AG20443 (cell line): ENCODE measurements around the gene DCST2.

Experiments used
- DNase-seq: peaks from one replicate; pipeline ENCODE4 v3.0.0; 2012; ENCODE audit warnings: low spot score, mixed read lengths

DCST2 gene

GRCh38 chr1:155049651-155050559 lies 16.3 kb upstream of the DCST2 start:
- no peak for DNase-seq

GRCh38 chr1:155048449-155049334 lies 15.1 kb upstream of the DCST2 start:
- no peak for DNase-seq

DNA sequence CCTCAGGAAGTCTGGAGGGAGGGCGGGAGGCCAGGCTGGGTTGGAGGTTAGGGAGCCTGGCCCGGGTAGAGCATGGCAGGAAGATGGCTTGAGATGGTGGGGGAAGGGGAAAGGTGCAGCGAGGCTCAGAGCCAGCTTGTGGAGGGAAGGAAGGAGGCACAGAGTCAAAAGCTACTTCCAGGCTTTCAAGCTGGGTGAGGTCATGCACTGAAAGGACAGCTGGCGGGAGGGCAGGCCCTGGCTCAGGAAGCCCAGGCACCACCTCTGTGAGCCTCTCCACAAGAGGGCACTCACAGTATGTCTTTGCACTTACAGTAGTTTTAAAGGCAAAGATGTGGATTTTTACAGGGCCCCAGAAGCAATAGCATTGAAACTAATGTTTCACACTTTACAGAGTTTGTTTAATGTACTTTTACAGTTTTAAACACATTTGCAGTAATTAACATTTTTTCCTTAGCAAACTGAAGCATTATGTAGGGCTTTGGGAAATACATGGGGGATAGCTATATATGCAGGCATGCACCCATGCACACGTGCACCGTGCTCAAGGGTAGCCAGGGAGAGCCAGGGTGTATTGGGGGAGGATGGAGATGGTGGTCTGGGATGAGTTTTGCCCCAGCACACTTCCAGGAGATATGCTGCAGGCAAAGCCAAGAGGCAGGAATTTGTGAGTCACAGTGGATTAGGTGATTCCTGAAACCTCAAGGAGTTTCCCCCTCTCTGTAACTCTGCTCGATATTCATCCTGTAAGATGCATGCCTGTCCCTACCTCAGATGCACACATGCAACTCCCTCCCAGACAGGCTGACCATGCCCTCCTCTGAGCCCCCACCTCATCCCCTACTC lies 11.5 kb upstream of the DCST2 start:
- peak; percentile 94 for DNase-seq

DNA sequence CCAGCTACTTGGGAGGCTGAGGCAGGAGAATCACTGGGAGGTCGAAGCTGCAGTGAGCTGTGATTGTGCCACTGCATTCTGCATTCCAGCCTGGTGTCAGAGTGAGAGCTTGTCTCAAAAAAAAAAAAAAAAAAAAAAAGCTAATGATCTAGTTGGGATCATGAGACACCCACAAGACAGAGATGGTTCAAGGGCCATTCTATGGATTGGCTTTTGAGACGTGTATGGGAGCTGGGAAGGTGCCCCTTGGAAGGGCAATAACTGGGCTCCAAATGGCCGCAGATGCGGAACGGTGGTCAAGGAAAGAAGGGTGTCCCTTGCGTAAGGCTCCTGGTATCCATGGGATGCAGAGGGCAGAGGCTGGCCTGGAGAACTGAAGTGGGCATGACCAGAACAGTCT lies 10.8 kb upstream of the DCST2 start:
- no peak for DNase-seq

DNA sequence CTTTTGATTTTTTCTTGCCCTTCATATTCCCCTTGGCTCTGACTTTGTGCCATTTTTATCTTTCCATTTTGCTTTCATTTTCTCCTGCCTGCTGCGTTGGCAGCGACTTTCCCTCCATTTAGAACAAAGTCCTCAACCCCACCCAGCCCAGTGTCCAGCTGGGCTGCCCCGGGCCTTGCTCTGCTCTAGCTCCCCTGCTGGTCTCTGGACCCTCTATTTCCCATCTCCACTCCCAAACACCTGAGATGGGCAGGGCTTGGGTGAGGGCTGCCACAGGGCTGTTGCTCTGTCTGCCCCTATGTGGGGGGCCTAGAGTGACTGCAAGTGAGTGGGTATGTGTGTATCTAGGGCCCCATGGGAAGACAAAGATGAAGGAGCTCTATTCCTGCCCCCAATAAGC lies 10.2 kb upstream of the DCST2 start:
- no peak for DNase-seq

GRCh38 chr1:155043301-155043702 lies 9.7 kb upstream of the DCST2 start:
- DNase-seq, result no peak

DNA sequence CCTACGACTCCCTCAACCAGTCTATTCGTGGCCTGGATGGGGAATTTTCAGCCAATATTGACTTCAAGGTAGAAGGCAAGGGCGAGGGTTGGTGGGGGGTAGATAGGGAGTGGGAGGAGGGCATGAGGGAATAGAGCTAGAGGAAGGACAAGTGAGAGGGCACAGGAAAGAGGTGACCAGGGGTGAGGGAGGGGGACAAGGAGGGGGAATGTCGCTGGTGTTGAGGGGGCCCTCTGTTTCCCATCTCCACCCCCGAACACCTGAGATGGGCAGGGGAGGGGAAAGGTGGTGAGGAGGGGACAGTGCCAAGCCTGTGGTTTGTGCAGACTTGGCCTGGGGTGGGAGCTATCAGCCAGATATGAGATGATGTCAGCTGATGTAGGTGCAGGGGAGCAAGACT lies 9.2 kb upstream of the DCST2 start:
- no peak for DNase-seq

DNA sequence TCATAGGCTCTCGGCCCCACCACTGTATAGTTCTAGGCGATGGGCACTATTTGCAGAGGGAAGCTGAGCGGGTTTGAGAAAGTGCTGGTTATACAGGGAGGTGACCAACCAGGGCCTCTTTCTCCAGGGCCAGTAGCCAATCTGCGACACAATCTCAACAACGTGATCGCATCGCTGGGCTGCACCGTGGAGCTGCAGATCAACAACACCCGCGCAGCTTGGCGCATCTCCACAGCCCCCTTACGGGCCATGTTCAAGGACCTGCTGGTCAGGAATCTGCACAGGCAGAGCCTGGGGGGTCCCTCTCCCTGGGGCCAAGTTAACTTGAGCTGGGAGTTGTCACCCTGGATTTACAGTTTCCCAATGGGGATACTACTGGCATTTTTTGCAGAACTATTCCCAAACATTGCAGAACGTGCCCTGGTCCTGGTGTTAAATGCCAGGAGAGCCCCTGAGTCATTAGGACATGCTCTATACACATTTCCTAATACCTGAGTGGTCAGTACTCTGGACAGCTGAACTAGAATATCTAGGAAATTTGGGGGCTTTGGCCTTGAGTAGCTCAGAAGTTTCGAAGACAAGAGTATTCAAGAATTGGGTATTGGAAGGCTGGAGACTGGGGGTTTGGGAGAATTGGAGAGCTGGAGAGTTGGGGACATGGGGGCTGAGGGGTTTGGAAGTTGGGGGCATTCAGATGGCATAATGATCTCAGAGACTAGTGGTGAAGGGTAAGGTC lies 6.9 kb upstream of the DCST2 start:
- no peak for DNase-seq

GRCh38 chr1:155039308-155039669 lies 5.7 kb upstream of the DCST2 start:
- no peak for DNase-seq

DNA sequence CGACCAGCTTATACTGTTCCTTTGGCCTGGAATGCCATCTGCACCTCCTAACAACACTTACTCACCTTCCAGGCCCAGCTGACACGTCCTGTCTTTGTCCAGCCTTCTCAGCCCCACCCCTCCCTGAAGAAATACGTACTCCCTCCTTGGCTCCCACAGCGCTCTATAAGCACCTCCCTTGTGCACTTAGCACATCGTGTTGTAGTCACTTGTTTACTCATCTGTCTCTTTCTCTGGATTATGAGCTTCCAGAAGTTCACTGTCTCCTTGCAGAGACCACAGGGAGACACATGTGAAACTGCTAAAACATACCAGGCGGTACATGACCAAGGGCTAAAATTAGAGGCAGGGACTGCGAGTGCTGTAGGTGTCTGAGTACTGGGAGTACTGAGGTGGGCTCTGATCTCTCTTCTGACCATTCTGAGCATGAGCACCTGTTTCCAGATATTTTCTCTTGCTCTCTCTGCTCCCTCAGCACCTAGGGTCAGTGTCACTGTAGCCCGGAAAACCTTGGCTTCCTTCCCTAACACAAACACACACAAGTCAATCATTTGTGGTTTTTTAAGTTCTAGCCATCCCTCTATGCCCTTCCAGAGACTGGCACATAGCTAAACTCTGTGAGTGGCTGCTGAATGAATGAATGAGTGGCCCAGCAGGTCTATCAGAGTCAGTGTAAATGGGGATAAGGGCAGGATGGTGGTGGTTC lies 5.2 kb upstream of the DCST2 start:
- DNase-seq, result peak; percentile 46

GRCh38 chr1:155037851-155038441 lies 4.4 kb upstream of the DCST2 start:
- no peak for DNase-seq

DNA sequence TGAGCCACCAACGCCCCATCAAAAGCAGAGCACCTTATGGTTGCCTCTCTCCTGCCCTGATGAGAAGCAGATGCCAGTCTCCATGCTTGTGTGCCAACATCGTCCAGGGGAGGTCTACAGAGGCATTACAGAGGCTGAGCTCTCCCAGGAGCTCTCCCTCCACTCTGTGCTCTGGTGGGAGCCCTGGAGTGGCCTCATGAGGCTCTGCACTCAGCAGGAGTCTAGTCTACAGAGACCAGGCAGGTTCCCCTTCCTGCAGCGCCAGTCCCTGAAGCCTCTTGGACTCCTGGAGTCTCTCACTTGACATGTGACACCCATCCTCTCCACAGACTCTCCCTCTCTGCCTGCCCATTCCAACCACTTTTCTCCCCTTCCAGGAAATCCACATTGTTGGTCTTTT lies 3.5 kb upstream of the DCST2 start:
- DNase-seq, result no peak

DNA sequence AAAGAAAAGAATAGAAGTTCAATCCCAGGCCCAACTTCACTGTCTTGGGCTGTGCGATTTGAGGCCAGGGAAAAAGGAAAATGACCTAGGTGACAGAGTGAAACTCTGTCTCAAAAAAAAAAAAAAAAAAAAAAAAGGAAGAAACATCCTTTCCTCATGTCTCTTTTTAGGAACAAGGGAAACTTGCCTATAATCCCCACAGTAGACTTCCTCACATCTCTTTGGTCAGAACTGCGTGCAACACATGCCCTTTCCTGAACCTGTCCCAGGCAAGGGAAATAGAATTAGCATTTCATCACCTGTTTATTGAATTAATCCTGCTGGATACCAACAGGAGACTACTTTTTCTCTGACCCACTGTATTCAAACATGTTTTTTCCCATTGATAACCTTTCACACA lies 2.4 kb upstream of the DCST2 start:
- DNase-seq, result no peak

- no peak for DNase-seq
Measured at GRCh38 chr1:155034318-155035208, 982 bp upstream of the DCST2 start.

DNA sequence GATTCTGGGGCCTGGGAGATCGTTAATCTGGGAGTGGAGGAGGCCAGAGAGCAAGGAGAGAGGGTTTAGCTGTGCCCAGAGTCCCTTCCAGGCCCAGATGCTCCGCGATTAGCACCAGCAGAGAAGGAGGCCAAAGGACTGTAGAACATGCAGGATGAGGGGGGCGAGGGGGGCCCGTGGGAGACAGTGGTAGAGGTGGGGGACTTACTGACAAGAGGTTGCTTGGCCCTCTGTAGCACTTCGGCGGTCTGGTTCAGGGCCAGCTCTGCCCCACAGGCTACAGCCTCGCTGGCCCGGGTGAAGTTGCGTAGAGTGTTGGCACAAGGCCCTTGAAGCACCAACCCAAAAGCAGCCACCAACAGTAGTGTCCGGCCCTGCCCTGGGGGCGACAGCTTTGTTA lies 695 bp downstream of the DCST2 start:
- DNase-seq, result no peak

DNA sequence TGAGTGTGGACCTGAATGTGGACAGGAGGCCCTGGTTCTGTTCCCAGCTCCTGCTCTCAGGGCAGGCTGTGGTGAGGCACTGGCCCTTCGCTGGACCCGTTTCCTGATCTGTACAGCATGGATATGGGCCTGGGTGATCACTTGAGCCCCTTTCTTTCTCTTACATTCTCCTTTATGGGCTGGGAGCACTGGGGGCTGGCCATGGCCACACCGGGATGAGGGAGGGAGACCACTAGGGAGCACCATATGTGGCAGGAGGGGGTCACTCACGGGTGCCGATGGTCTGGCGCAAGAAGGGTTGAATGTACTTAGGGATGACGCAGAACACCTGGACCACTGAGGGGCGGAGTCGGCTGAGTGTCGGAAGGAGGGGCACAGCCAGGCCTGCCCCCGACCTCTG lies 2.7 kb downstream of the DCST2 start:
- DNase-seq, result no peak

DNA sequence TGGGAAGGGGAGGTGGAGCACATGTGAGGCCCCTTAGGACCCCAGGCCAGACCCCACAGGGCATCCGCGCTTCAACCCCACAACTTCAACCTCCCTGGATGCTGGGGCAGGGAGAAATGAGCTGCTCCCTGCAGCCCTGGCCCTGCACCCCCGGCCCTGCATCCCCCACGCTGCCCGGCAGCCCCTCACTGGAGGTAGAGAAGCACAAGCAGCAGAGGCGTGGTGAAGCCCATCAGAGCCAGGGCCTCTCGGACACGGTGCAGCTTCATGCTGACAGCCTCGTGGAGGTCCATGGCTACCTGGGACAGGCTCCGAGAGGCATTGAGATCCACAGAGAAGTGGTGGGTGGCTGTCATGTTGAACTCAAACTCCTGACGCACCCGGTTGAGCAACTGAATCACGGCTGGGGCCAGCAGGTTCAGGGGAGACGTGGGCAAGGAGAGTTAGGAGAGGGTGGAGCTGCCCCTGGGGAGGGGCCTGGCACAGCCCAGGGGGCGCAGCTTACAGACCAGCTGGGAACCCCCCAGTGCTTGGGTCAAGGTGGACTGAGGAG lies 3.3 kb downstream of the DCST2 start:
- DNase-seq, result no peak

GRCh38 chr1:155029513-155030242 lies 3.9 kb downstream of the DCST2 start:
- DNase-seq, result no peak
